Neural crest cell (in vitro differentiated cells): ENCODE results near the gene DBN1. TPM values are rescaled to one million over a fixed set of nuclear protein-coding genes. Genes with fewer than 3 reads are reported as not detected.

ENCODE experiments used
- DNase-seq: peaks from one replicate; pipeline ENCODE4 v3.0.0; 2021; ENCODE audit warnings: low read depth, mixed read lengths, low spot score
- H3K27ac Mint-ChIP-seq: one replicate; pipeline ENCODE4 v1.8.0; 2021; ENCODE audit warnings: mild to moderate bottlenecking, mixed read lengths; ENCODE audit not compliant: unreplicated experiment
- H3K27me3 Mint-ChIP-seq: 2 replicates; pipeline ENCODE4 v1.8.0; 2021; ENCODE audit warnings: low read depth, mild to moderate bottlenecking, mixed read lengths
- H3K36me3 Mint-ChIP-seq: 2 replicates; pipeline ENCODE4 v1.8.0; 2021; ENCODE audit warnings: low read depth, mild to moderate bottlenecking, mixed read lengths
- H3K4me1 Mint-ChIP-seq: 2 replicates; pipeline ENCODE4 v1.8.0; 2021; ENCODE audit warnings: mixed read lengths
- H3K4me3 Mint-ChIP-seq: one replicate; pipeline ENCODE4 v1.8.0; 2021; ENCODE audit warnings: mild to moderate bottlenecking, mixed read lengths
- H3K9me3 Mint-ChIP-seq: 2 replicates; pipeline ENCODE4 v1.8.0; 2021; ENCODE audit warnings: mixed read lengths
- CTCF ChIP-seq: fragments of 200-600 bp; sonication (generic); conservative IDR thresholded peaks from 2 replicates; pipeline ENCODE4 v1.5.0; 2021; ENCODE audit warnings: antibody characterized with exemption, mild to moderate bottlenecking
- total RNA-seq: library from RNA; stranded (reverse); gene quantifications from 2 replicates; pipeline ENCODE4 v1.2.1, GENCODE V29; 2021

The DBN1 gene
- total RNA-seq, 1 donor from 2014 or later, result 410 TPM

- Mint-ChIP-seq H3K27me3 (peaks cover 4% of the 10 kb centered on the region), H3K4me1 (peaks cover 31% of the 10 kb centered on the region), H3K27ac (no peak overlapping the region), H3K36me3 (no peaks in the 10 kb centered on the region), H3K4me3 (peak overlapping the region; percentile 89), H3K9me3 (no peaks in the 10 kb centered on the region)
- no peak for TF ChIP-seq CTCF
- DNase-seq, result no peak
Observed at GRCh38 chr5:177427919-177428573, 45.4 kb downstream of the DBN1 start.

GRCh38 chr5:177427211-177427822 lies 46.1 kb downstream of the DBN1 start:
- Mint-ChIP-seq H3K9me3 (no peaks in the 10 kb centered on the region), H3K4me1 (peaks cover 31% of the 10 kb centered on the region), H3K4me3 (peak overlapping the region; percentile 89), H3K27ac (peak overlapping the region; percentile 97), H3K27me3 (peaks cover 4% of the 10 kb centered on the region), H3K36me3 (no peaks in the 10 kb centered on the region)
- no peak for TF ChIP-seq CTCF
- no peak for DNase-seq

- no peaks in the 10 kb centered on the region for H3K36me3 Mint-ChIP-seq
- TF ChIP-seq CTCF, result no peak
- no peaks in the 10 kb centered on the region for H3K9me3 Mint-ChIP-seq
- peaks cover 4% of the 10 kb centered on the region for H3K27me3 Mint-ChIP-seq
- peak within 1 kb of the TSS; percentile 98 for H3K4me3 Mint-ChIP-seq
- DNase-seq, result no peak
- peaks cover 31% of the 10 kb centered on the region for H3K4me1 Mint-ChIP-seq
- peak within 1 kb of the TSS; percentile 99 for H3K27ac Mint-ChIP-seq
Observed at GRCh38 chr5:177426566-177427210, 46.7 kb downstream of the DBN1 start, which contains the start of gene GRK6. Gene GRK6 (plus strand): TSS chr5:177426676. CDS start chr5:177426846, 170 bp downstream.

- peak overlapping the region; percentile 98 for H3K4me3 Mint-ChIP-seq
- peak overlapping the region; percentile 99 for H3K27ac Mint-ChIP-seq
- H3K27me3 Mint-ChIP-seq, result peaks cover 4% of the 10 kb centered on the region
- no peaks in the 10 kb centered on the region for H3K9me3 Mint-ChIP-seq
- TF ChIP-seq CTCF, result no peak
- peak; percentile 98 for DNase-seq
- peaks cover 31% of the 10 kb centered on the region for H3K4me1 Mint-ChIP-seq
- H3K36me3 Mint-ChIP-seq, result no peaks in the 10 kb centered on the region
Observed at GRCh38 chr5:177425801-177426565, 47.5 kb downstream of the DBN1 start.

- peak overlapping the region; percentile 98 for H3K4me3 Mint-ChIP-seq
- H3K27me3 Mint-ChIP-seq, result peaks cover 4% of the 10 kb centered on the region
- no peak for DNase-seq
- H3K27ac Mint-ChIP-seq, result no peak overlapping the region
- no peaks in the 10 kb centered on the region for H3K9me3 Mint-ChIP-seq
- no peaks in the 10 kb centered on the region for H3K36me3 Mint-ChIP-seq
- TF ChIP-seq CTCF, result no peak
- peaks cover 31% of the 10 kb centered on the region for H3K4me1 Mint-ChIP-seq
Observed at GRCh38 chr5:177425196-177425800, 48.1 kb downstream of the DBN1 start.
